Occipital lobe (tissue), 2 donors: ENCODE results near the gene HSH2D. TPM values are rescaled to one million over a fixed set of nuclear protein-coding genes. Genes with fewer than 3 reads are reported as not detected.

Experiments used
- DNase-seq: peaks from one replicate; lab custom pipeline; 2025; lab: John Stamatoyannopoulos, UW
- total RNA-seq: library from RNA; depleted of rRNA; stranded (reverse); fragments of >200 nt; gene quantifications from one replicate; pipeline ENCODE4 v1.2.3, GENCODE V29; 2014

HSH2D gene
- total RNA-seq, 1 donor from 2014 or later, result not detected

- no peak for DNase-seq
Measured at GRCh38 chr19:16191216-16191908, 47.9 kb downstream of the HSH2D start.

GRCh38 chr19:16193466-16193865 lies 50.0 kb downstream of the HSH2D start:
- no peak for DNase-seq

GRCh38 chr19:16197188-16197621 lies 53.7 kb downstream of the HSH2D start:
- DNase-seq, result no peak

GRCh38 chr19:16197622-16198369 lies 54.3 kb downstream of the HSH2D start, which contains the start of gene AP1M1:
Gene AP1M1, plus strand, starts transcription at chr19:16197911. Its CDS starts 116 bp downstream, at chr19:16198027.
- peak; percentile 93 for DNase-seq

GRCh38 chr19:16198370-16198651 lies 54.8 kb downstream of the HSH2D start:
- no peak for DNase-seq

- no peak for DNase-seq
Measured at GRCh38 chr19:16199275-16199932, 55.9 kb downstream of the HSH2D start.

- DNase-seq, result no peak
Measured at GRCh38 chr19:16200038-16201010, 56.8 kb downstream of the HSH2D start.

GRCh38 chr19:16201011-16201391 lies 57.5 kb downstream of the HSH2D start:
- DNase-seq, result no peak

- DNase-seq, result no peak
Measured at GRCh38 chr19:16202320-16203255, 59.1 kb downstream of the HSH2D start.

GRCh38 chr19:16203256-16204004 lies 59.9 kb downstream of the HSH2D start:
- DNase-seq, result no peak

GRCh38 chr19:16204005-16204294 lies 60.5 kb downstream of the HSH2D start:
- DNase-seq, result no peak

GRCh38 chr19:16205205-16206045 lies 61.9 kb downstream of the HSH2D start:
- DNase-seq, result no peak

- no peak for DNase-seq
Measured at GRCh38 chr19:16206046-16206605, 62.6 kb downstream of the HSH2D start.

GRCh38 chr19:16206637-16207036 lies 63.2 kb downstream of the HSH2D start:
- no peak for DNase-seq

GRCh38 chr19:16207063-16207462 lies 63.6 kb downstream of the HSH2D start:
- DNase-seq, result no peak

- DNase-seq, result no peak
Measured at GRCh38 chr19:16207490-16208025, 64.1 kb downstream of the HSH2D start.
